LNCAP (cell line): ENCODE measurements around the gene INMT.

Source experiments
- TF ChIP-seq, protein P1 (sequence below): fragments of 450-650 bp; IDR thresholded peaks from 2 replicates; pipeline ENCODE4 v1.5.1; 2017; ENCODE audit warnings: mild to moderate bottlenecking

Gene INMT

DNA sequence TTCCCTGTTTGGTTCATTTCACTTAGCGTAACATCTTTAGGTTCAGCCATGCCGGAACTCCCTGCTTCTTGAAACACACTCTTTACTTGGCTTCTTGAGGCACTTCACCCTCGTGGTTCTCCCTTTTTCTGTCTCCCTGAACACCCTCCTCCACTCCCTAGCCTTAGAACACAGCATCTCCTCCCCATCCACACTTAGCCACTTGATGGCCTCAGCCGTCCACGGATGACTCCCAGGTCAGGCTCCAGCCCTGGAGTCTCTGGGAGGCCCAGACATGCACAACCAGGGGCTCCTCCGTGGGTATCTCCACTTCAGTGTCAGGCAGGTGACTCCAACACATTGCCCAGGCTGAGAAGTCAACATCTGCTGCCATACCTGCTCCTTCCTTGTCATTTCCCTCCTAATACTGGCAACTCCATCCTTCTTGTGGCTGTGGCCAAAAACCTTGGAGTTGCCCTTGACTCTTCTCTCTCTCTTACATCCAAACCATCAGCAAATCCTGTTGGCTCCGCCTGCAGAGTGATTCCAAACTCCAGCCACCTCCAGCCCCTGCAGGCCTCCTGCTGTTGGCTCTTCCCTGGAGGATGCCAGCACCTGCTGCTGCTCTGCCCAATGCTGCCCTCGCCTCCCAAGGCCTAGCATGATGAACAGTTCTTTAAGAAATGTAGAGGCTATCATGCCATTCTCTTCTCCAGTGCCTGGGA lies 8.4 kb upstream of the INMT start:
- TF ChIP-seq, protein P1, sequence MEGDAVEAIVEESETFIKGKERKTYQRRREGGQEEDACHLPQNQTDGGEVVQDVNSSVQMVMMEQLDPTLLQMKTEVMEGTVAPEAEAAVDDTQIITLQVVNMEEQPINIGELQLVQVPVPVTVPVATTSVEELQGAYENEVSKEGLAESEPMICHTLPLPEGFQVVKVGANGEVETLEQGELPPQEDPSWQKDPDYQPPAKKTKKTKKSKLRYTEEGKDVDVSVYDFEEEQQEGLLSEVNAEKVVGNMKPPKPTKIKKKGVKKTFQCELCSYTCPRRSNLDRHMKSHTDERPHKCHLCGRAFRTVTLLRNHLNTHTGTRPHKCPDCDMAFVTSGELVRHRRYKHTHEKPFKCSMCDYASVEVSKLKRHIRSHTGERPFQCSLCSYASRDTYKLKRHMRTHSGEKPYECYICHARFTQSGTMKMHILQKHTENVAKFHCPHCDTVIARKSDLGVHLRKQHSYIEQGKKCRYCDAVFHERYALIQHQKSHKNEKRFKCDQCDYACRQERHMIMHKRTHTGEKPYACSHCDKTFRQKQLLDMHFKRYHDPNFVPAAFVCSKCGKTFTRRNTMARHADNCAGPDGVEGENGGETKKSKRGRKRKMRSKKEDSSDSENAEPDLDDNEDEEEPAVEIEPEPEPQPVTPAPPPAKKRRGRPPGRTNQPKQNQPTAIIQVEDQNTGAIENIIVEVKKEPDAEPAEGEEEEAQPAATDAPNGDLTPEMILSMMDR = 0 out of 2 replicates have a peak, but pooled peaks have one; percentile 11

DNA sequence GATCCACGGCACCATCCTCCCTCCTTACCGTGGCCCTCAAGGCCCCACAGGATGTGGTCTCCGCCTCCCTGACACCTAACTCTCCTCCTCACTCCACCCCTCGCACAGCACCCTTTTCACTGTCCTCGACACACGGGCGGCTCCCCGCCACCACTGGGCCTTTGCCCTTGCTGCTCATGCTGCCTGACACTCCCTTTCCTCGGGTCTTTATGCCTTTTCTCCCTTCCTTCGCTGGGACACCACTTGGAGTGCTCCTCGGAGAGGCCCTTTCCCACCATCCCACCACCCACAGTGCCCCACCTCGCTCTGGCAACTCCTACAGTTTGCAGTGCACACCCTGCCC lies 7.9 kb upstream of the INMT start:
- TF ChIP-seq, protein P1 = no peak

DNA sequence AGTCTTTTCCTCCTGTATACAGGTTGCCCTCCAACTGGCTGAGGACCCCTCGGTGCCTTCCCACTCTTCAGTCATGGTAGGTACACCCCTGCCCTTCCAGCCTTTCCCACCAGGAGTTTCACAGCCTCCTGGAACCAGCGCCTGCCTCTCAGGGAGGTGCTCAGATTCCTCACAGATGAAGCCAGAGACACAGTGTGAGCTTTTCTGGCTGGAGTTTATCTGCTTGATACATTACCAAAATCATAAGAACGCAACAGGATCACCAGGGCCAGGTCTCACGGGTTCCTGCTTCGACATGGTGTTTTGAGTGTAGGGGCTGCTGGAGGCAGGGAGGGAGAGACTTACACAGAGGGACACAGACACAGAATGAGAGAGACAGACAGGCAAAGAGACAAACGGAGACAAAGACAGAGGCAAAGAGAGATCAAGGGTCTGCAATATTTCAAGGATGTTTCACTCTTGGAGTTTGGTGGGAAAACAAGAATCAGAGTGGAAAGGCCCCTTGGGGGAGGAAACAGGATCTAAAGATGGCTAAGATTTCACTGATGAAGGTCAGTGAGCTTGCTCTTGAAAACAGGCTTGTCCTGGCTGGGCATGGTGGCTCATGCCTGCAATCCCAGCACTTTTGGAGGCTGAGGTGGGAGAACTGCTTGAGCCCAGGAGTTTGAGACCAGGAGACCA lies 6.5 kb upstream of the INMT start:
- TF ChIP-seq, protein P1 = no peak

DNA sequence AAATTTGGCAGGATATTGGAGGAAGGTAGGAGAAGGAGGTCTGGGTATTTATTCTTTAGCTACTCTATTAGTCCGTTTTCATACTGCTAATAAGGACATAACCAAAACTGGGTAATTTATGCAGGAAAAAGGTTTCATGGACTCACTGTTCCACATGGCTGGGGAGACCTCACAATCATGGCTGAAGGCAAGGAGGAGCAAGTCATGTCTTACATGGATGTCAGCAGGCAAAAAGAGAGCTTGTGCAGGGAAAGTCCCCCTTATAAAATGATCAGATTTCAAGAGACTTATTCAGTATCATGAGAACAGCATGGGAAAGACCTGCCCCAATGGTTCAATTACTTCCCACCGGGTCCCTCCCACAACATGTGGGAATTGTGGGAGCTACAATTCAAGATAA lies 1.9 kb upstream of the INMT start:
- TF ChIP-seq, protein P1 = no peak

DNA sequence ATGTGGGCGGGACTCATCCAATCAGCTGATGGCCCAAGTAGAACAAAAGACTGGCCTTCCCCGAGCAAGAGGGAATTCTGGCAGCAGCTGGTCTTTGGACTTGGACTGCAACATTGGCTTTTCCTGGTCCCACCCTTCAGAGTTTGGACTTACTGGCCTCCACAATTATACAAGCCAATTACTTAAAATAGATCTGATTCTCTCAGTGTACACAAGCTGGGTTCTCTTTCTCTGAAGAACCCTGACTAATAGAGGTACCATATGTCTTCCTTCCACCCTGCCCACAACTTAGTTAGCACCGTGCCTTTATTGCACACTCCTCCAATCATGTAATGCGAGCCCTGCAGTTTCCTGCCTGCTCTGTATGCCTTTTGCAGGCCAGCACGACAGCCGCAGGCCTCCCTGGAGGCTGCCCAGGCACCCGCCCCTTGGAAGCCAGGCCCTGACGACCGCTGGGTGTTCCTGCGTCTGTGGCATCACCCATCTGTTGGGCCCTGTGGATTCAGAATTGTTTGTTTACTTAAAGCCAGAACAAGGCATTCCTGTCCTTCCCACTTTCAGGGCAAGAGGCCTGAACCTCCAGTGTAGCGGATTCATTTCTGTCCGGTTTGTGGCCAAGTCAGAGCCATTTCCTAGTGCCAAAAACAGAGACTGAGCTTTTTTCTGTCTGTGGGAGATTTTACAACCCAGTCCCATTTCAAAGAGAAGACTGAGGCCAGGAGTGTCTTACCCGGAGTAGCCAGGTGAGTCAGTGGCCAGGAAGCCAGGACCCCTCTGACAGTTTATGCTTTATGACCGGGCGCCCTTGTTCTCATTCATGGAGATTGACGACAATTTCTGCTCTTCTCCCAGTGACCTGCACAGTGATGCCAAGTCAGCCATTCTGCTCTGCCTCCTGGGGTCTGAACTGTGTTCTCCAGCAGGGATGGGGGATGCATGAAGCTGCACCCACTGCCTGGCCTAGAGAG lies 968 bp upstream of the INMT start:
- TF ChIP-seq, protein P1 = no peak

DNA sequence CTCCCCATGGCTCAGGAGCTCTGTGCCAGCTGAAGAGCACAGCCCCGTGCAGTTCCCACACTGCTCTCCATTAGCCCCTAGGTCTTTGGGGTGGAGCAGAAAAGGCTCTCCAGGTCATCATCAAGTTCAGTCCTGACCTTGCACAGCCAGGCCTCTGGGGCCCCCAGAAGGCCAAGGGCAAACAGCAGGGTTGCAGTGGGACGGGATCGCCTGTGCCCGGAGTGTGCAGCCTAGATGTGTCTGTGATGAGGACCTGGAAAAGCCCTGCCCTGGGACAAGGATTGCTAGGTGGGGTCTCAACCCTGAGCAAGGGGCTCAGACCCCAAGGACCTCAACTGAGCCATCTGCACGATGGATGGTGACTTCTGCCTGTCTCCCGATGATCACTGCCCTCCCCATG lies 549 bp downstream of the INMT start:
- TF ChIP-seq, protein P1 = no peak

DNA sequence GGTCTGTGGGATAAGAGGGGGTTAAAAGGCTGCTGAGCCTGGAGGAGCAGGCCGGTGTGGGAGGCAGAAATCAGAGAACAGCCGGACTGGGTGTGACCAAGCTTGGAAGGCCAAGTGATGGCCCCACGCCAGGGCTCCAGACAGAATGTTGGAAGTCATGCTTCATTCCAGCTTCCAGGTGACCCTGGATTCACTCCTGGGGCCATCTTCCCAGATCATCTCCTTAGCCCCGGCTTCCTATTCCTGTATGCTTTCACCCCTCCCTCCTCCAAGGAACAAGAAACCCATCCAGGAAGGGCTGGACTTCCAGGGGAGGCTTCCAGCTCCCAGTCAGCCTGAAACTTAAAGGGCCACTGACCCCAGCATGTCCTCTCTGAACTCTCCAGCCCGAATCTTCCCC lies 1.0 kb downstream of the INMT start:
- TF ChIP-seq, protein P1 = no peak
